Activated CD8-positive, alpha-beta memory T cell treated with anti-CD3 and anti-CD28 coated beads, Interleukin-2, amount 50 U/mL, for 48 hours (primary cell): Measurements from ENCODE around the gene ELOB.

Experiments used
- DNase-seq: peaks from one replicate; pipeline ENCODE4 v3.0.0-alpha.2; 2020

Gene ELOB

GRCh38 chr16:2809149-2809760 is 32.2 kb upstream of the ELOB start:
- DNase-seq: no peak

DNA sequence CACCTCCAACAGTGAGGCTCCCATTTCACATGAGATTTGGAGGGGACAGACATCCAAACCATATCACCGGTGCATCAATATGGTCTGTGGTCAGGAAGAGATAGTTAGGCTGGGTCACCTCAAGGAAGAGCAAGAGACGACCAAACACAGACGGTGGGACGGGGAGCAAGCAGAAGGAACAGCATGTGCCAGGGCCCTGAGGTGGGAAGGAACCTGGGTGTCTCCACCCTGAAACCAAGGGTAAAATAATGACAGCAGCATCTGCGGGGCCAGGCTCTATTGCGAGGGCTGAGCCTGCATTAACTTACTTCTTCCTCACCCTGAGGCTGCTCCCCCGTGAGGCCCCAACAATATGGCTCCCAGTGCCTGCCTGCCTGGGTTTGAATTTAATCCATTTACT is 31.1 kb upstream of the ELOB start:
- no peak for DNase-seq

DNA sequence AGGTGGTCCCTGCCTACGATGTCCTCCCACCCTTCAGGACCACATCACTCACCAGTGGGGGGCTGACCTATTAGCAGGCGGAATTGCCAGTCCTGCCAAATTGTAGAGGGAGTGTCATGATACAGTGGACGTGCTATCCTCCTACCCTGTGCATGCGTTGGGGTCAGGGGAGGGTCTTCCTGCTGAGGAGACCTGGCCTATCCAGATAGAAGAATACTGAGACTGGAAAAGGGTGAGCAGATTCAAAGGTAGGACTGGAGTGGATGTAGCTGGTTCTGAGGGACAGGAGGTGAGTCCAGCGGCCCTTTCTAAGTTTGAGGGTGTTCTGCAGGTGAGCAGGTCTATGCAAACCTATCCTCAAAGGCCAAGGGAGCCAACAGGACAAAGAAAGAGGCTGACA is 29.2 kb upstream of the ELOB start:
- DNase-seq: no peak

- DNase-seq: no peak
These were observed 27.6 kb upstream of the ELOB start for GRCh38 chr16:2804728-2805127.

DNA sequence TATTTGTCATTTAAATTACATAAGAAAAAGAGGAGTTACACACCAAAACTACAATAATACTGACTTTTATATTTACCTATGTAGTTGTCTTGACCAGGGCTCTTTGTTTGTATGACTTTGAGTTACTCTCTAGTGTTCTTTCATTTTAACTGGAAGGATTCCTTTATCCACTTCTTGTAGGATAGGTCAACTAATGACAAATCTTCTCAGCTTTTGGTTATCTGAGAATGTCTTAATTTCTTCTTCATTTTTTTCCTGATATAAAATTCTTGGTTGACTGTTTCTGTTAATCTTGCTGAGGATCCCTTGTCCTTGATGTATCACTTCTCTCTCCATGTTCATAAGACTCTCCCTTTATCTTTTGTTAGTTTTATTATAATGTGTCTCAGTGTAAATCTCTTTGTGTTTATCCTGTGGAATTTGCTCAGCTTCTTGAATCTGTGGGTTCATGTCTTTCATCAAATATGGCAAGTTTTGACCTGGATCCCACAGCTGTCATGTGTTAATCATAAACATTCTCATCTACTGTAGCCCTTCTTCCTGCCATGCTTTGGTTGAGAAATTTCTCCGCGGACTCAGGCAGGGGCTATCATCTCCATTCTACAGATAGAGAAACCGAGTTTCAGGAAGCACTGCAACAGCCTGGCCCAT is 26.6 kb upstream of the ELOB start:
- no peak for DNase-seq

- no peak for DNase-seq
These were observed 22.8 kb upstream of the ELOB start for GRCh38 chr16:2799859-2800226.

GRCh38 chr16:2799205-2799858 is 22.3 kb upstream of the ELOB start:
- no peak for DNase-seq

GRCh38 chr16:2798723-2799204 is 21.7 kb upstream of the ELOB start:
- no peak for DNase-seq

- DNase-seq: peak; percentile 13
These were observed 18.5 kb upstream of the ELOB start for GRCh38 chr16:2795395-2796143.

DNA sequence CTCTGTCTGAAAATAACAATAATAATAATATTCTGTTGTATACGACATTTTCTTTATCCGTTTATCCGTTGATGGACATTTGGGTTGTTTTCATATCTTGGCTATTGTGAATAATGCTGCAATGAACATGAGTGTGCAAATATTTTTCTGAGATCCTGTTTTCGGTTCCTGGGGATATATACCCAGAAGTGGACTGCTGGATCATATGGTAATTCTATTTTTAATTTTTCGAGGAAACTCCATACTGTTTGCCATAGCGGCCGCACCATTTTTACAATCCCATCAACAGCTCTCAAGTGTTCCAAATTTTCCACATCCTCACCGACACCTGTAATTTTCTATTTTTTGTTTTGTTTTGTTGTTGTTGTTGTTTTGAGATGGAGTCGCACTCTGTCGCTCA is 15.9 kb upstream of the ELOB start:
- no peak for DNase-seq

GRCh38 chr16:2791174-2791573 is 14.1 kb upstream of the ELOB start:
- peak; percentile 17 for DNase-seq

DNA sequence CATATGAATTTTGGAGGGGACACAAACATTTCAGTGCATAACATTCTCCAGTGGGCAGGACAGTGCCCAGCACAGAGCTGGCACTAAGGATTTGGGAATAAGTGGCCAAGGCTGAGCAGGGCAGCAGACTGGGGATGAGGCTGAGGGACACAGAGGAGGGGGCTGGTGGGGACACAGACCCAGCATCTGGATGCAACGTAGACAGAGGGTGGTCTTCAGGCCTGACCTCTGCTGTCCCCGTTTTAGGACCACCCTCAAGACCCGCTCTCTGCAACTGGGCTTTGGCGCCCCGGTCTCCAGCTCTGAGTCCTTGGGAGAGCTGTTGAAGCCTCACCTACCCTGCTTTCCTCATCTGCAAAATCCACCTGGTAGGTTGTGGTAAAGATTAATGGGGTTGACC is 13.6 kb upstream of the ELOB start:
- DNase-seq: peak; percentile 20

GRCh38 chr16:2787961-2788360 is 10.9 kb upstream of the ELOB start:
- DNase-seq: peak; percentile 43

DNA sequence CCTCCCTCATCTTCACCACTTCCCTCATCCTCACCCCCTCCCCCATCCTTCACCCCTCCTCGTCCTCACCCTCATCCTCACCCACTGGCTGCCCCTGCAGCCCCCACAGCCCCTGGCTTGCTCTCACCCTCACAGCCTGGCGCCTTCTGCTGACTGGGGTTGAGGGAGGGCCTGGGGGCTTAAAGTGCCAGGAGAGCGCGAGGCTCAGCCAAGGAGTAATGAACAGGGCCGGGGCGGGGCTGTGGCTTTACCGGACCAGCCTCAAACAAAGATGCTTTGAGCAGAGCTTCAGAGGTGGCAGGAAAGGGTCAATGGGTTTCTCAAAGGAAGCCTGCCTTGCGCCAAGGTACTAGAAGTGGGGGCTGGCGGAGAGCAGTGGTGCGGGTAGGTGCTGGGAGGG is 10.3 kb upstream of the ELOB start, which contains the start of gene PRSS33:
PRSS33 (minus strand) TSS at position 155 of the 400 bp plus-strand sequence. CDS start 1,013 bp downstream, outside the sequence.
- DNase-seq: peak; percentile 50

- peak; percentile 18 for DNase-seq
These were observed 9.7 kb upstream of the ELOB start for GRCh38 chr16:2786826-2787151.

GRCh38 chr16:2786061-2786825 is 9.2 kb upstream of the ELOB start:
- peak; percentile 53 for DNase-seq

- peak; percentile 78 for DNase-seq
These were observed 8.3 kb upstream of the ELOB start for GRCh38 chr16:2785101-2785991.

- DNase-seq: no peak
These were observed 7.4 kb upstream of the ELOB start for GRCh38 chr16:2784358-2785100.

GRCh38 chr16:2783581-2784357 is 6.7 kb upstream of the ELOB start:
- peak; percentile 49 for DNase-seq
